Activated naive CD8-positive, alpha-beta T cell (primary cell): Measurements from ENCODE around the gene GPR108.

ENCODE experiments used
- H3K27ac Mint-ChIP-seq: one replicate; pipeline ENCODE4 v1.8.0; 2021; ENCODE audit warnings: mixed read lengths
- H3K27me3 Mint-ChIP-seq: one replicate; pipeline ENCODE4 v1.8.0; 2021; ENCODE audit warnings: mixed read lengths
- H3K36me3 Mint-ChIP-seq: one replicate; pipeline ENCODE4 v1.8.0; 2021; ENCODE audit warnings: mixed read lengths
- H3K4me1 Mint-ChIP-seq: one replicate; pipeline ENCODE4 v1.8.0; 2021; ENCODE audit warnings: low read depth, mixed read lengths
- H3K4me3 Mint-ChIP-seq: one replicate; pipeline ENCODE4 v1.8.0; 2021; ENCODE audit warnings: mild to moderate bottlenecking, mixed read lengths
- H3K9me3 Mint-ChIP-seq: one replicate; pipeline ENCODE4 v1.8.0; 2021; ENCODE audit warnings: low read depth, mixed read lengths

GPR108 gene

DNA sequence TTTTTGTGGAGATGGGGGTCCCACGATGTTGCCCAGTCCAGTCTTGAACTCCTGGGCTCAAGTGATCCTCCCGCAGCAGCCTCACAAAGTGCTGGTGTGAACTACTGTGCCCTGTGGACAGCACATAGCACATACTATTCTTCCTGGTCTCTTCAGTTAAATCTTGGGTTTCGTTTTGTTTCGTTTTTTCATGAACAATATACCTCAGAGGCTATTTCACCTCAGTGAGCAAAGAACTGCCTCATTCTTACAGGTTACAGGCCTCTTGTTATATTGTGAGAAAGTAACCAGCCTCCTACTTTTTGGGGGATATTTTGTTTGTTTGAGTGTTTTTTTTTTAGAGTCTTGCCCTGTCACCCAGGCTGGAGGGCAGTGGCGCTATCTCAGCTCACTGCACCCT lies 15.6 kb downstream of the GPR108 start:
- Mint-ChIP-seq H3K27ac (no peak overlapping the region), H3K4me3 (no peak overlapping the region), H3K36me3 (peaks cover 3% of the 10 kb centered on the region), H3K9me3 (no peaks in the 10 kb centered on the region), H3K27me3 (no peaks in the 10 kb centered on the region), H3K4me1 (peaks cover 14% of the 10 kb centered on the region)

DNA sequence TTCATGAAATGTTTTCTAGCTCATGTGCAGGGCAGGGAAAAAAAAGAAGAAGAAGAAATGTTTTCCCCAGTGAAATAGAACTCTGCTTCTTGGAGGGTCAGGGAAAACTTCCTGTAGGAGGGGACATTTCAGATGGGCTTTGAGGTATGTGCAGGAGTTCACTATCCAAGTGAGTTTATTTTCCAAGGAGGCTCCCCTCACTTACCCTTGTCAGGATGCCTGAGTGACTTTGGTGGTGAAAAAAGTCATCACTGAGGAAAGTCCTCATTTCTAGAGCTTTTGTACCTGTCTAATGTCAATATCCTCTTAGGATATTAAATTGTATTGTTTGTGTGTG lies 16.3 kb downstream of the GPR108 start:
- Mint-ChIP-seq H3K27me3 (no peaks in the 10 kb centered on the region), H3K4me1 (peaks cover 14% of the 10 kb centered on the region), H3K36me3 (peaks cover 3% of the 10 kb centered on the region), H3K27ac (no peak overlapping the region), H3K4me3 (no peak overlapping the region), H3K9me3 (no peaks in the 10 kb centered on the region)

DNA sequence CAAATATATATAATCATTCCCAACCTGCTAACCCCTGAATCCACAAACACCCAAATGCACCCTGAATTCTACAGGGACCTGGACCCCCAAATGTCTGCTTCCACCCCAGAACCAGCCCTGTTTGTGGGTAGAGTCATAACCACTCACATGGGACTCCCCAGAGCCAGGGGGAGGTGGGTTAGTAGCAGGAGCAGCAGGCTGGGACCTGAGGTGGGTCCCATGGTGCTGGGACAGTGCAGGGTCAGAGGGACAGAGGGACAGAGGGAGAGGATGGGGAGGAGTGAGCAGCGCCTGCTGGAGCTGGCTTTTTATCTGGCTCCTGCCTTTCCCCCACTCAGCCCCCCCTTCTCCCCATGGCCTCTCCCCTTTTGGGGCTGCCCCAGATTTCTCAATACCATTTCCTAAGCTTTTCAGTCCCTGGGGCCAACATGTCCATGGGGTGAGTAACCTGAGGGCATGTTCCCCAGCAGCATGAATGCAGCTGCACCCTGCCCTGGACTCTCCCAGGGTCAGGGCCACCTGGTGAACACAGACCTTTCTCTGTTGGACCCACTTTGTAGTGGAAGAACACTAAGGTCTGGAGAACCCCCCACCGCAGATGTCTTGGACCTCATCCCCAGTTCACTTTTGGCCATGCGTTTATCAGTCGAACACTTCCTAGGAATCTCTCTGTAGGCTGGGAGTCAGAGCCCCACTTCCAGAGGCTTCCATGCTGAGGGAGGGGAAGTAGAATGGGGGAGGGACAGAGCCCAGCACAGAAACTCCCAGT lies 16.8 kb downstream of the GPR108 start, which contains the start of gene C3:
Gene C3 (minus strand): TSS at position 282 of the 769 bp plus-strand sequence. CDS start 61 bp downstream, at position 221.
- Mint-ChIP-seq H3K27ac (peak within 1 kb of the TSS; percentile 19), H3K36me3 (peaks cover 3% of the 10 kb centered on the region), H3K27me3 (no peaks in the 10 kb centered on the region), H3K4me3 (no peak within 1 kb of the TSS), H3K9me3 (no peaks in the 10 kb centered on the region), H3K4me1 (peaks cover 11% of the 10 kb centered on the region)

DNA sequence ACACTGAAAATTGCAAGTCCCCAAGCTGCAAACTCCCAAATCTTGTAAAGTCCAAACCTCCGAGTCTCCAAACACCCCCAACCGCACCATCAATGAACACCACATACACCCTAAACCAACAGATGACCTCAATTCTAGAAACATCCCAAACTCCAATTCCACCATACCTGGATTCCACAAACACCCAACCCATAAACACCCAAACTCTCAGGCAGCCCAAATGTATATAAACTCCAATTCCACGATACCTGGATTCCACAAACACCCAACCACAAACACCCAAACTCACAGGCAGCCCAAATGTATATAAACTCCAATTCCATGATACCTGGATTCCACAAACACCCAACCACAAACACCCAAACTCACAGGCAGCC lies 17.4 kb downstream of the GPR108 start:
- peaks cover 7% of the 10 kb centered on the region for H3K4me1 Mint-ChIP-seq
- no peak overlapping the region for H3K27ac Mint-ChIP-seq
- H3K9me3 Mint-ChIP-seq: no peaks in the 10 kb centered on the region
- H3K36me3 Mint-ChIP-seq: peaks cover 3% of the 10 kb centered on the region
- no peak overlapping the region for H3K4me3 Mint-ChIP-seq
- H3K27me3 Mint-ChIP-seq: no peaks in the 10 kb centered on the region

DNA sequence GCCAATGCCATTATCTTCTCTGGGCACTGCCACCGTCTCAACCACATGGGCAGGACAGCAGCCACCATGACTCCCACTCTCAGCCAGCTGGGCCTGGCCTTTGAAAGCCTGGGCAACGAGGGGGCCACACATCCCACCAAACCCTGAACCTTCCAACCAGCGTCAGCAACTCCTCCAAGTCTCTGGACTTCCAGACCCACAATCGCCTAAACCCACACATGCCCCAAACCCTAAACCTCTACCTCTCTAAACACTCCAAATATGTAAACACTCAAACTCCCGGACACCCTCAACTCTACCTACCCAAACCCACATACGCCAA lies 17.9 kb downstream of the GPR108 start:
- H3K36me3 Mint-ChIP-seq: peaks cover 3% of the 10 kb centered on the region
- H3K9me3 Mint-ChIP-seq: no peaks in the 10 kb centered on the region
- no peaks in the 10 kb centered on the region for H3K27me3 Mint-ChIP-seq
- peaks cover 7% of the 10 kb centered on the region for H3K4me1 Mint-ChIP-seq
- peak overlapping the region; percentile 19 for H3K27ac Mint-ChIP-seq
- H3K4me3 Mint-ChIP-seq: no peak overlapping the region

DNA sequence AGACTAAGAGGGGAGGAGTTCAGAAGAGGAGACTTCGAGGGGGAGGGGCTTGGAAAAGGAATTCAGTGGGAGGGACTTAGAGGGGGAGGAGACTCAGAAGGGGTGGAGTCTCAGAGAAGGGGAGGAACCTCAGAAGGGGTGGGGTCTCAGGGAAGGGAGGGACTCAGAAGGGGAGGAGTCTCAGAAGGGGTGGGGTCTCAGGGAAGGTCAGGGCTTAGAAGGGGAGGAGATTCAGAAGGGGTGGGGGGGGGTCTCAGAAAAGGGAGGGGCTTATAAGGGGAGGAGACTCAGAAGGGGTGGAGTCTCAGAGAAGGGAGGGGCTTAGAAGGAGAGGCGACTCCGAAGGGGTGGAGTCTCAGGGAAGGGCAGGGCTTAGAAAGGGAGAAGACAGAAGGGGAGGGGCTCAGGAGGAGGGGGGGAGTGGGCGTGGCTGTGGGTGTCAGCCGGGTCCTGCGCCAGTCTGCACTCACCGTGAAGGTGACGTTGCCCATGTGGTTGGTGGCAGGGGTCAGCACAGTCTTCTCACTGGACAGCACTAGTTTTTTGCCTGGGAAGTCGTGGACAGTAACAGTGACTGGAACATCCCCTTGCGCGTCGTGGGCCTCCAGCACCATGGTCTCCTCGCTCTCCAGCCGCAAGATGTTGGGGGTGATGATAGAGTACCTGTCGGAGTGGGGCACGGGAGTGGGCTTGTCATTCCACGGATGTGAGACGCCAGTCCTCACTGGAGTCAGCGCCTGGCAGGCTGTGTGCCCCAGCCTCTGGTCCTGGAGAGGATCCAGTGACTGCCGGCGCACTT lies 18.4 kb downstream of the GPR108 start:
- Mint-ChIP-seq H3K27ac (no peak overlapping the region), H3K36me3 (peaks cover 3% of the 10 kb centered on the region), H3K9me3 (no peaks in the 10 kb centered on the region), H3K4me3 (no peak overlapping the region), H3K27me3 (no peaks in the 10 kb centered on the region), H3K4me1 (peaks cover 5% of the 10 kb centered on the region)

DNA sequence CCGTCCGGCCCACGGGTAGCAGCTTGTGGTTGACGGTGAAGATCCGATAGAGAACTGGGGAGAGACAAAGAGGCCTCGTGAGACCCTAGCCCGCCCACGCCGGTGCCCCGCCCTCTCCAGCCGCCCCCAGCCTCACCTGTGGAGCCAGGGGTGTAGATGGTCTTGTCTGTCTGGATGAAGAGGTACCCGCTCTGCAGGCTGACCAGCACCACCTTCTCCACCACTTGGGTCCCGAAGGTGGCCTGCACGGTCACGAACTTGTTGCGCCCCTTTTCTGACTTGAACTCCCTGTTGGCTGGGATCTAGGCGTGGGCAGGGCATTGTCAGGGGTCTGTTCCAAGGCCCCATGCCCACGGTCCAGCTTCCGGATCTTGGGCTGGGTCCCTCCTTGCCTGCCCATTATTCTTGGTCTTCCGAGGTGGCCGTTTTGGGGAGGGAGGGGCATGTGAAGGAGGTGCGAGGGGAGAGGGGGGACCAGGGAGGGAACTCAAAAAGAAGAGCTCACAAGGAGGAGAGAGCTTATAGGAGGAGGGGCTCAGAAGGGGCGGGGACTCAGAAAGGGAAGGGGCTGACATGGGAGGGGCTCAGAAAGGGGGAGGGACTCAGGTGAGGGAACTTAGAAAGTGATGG lies 19.2 kb downstream of the GPR108 start:
- Mint-ChIP-seq H3K4me3 (no peak overlapping the region), H3K4me1 (peaks cover 5% of the 10 kb centered on the region), H3K36me3 (peaks cover 3% of the 10 kb centered on the region), H3K9me3 (no peaks in the 10 kb centered on the region), H3K27ac (no peak overlapping the region), H3K27me3 (no peaks in the 10 kb centered on the region)

DNA sequence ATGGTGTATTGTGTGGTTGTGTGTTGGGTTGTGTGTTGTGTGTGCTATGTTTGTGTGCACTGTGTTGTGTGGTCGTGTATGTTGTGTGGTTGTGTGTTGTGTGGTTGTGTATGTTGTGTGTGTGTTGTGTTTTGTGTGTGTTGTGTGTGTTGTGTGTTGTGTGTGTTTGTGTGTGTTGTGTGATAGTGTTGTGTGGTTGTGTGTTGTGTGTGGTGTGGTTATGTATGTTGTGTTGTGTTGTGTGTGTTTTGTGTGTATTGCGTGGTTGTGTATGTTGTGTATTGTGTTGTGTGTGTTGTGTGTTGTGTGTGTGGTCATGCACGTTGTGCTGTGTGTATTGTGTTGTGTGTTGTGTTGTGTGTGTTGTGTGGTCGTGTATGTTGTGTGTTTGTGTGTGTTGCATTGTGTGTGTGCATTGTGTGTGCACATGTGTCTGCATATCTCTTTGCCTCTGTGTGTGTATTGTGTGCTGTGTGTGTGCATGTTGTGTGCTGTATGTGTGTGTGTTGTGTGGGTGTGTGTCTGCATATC lies 19.9 kb downstream of the GPR108 start:
- Mint-ChIP-seq H3K9me3 (no peaks in the 10 kb centered on the region), H3K27me3 (no peaks in the 10 kb centered on the region), H3K4me1 (peaks cover 5% of the 10 kb centered on the region), H3K36me3 (peaks cover 3% of the 10 kb centered on the region), H3K27ac (peak overlapping the region; percentile 10), H3K4me3 (no peak overlapping the region)

DNA sequence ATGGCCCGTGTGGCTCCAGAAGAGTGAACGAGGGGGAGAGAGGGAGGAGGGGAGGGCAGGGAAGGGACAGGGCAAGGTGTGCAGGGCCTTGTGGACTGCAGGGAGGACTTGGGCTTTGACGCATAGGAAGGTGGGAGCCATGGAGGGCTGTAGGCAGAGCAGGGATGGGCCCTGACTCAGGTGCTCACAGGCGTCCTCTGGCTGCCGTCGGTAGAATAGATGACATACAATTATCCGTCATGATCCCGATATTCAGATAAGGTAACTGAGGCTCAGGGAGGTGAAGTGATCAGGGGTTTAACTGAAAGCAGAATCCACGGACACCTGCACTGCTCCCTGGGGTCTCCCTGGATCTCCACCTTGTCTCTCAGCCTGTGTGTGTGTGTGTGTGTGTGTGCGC lies 20.3 kb downstream of the GPR108 start:
- Mint-ChIP-seq H3K4me3 (no peak overlapping the region), H3K27ac (no peak overlapping the region), H3K9me3 (no peaks in the 10 kb centered on the region), H3K27me3 (no peaks in the 10 kb centered on the region), H3K4me1 (peaks cover 5% of the 10 kb centered on the region), H3K36me3 (peaks cover 3% of the 10 kb centered on the region)

DNA sequence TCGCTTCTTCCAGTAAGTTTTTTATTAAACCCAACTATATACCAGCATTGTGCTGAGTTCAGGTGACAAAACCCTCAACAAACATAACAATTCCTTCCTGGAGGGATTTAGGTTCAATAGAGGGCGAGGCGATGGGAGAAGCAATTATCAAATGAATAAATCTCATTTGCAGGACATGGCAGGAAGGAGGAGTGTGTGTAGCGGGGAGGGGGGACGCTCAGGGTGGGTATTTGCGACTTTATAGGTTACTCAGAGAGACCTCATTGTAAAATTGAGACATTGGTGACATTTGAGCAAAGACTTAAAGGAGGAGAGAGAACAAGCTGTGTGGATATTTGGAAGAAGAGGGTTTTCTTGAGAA lies 20.8 kb downstream of the GPR108 start:
- Mint-ChIP-seq H3K9me3 (no peaks in the 10 kb centered on the region), H3K27ac (no peak overlapping the region), H3K27me3 (no peaks in the 10 kb centered on the region), H3K4me1 (peaks cover 4% of the 10 kb centered on the region), H3K4me3 (no peak overlapping the region), H3K36me3 (peaks cover 3% of the 10 kb centered on the region)

DNA sequence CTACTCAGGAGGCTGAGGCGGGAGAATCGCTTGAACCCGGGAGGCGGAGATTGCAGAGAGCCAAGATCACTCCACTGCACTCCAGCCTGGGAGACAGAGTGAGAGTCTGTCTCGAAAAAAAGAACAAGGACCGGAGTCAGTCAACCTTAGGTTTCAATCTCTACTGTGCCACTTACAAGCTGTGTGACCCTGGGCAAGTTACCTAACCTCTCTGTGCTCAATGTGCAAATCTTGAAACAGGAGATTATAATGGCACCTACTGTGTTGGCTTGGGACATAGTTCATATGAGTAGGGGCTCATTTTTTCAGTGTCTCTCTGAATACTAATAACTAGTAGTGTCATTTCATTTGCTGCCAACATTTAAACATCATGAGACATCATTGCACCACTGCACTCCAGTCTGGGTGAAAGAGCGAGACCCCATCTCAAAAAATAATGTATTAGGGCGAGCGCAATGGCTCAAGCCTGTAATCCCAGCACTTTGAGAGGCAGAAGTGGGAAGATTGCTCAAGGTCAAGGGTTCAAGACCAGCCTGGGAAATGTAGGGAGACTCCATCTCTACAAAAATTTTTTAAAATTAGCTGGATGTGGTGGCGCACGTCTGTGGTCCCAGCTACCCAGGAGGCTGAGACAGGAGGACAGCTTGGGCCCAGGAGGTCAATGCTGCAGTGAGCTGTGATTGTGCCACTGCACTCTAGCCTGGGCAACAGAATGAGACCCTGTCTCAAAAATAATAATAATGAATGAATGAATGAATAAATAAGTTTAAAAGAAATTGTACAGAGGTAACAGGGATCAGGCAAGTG lies 22.4 kb downstream of the GPR108 start:
- Mint-ChIP-seq H3K9me3 (no peaks in the 10 kb centered on the region), H3K4me1 (peaks cover 16% of the 10 kb centered on the region), H3K27me3 (peaks cover 4% of the 10 kb centered on the region), H3K4me3 (no peak overlapping the region), H3K36me3 (peaks cover 3% of the 10 kb centered on the region), H3K27ac (no peak overlapping the region)

DNA sequence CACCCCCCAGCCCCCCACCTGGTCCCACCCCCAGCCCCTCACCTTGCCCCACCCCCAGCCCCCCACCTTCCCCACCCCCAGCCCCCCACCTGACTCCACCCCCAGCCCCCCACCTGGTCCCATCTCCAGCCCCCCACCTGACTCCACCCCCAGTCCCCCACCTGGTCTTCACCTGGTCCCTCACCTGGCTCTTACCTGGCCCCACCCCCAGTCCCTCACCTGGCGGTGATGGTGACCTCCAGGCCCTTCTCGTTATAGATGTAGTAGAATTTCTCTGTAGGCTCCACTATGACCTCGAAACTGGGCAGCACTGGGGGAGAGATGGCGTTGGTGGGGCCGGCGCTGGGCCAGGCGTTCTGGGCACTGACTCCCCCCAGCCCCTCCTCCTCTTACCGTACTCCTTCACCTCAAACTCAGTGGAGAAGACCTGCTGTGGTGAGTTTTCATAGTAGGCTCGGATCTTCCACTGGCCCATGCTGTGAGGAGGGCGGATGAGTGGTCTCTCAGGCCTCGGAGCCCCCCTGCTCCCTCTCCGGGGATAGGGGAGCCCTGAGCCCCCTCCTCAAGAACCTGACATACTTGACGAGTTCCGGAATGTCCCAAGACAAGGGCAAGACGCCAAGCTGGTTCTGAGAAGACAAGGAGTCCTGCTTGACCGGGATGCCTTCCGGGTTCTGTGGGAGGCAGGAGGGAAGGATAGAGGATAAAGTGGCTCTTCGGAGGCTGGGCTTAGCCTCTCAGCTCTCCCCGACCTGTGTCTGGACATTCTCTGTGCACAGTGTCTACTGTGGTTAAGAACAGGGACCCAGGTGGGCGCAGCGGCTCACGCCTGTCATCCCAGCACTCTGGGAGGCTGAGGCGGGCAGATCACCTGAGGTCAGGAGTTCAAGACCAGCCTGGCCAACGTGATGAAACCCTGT lies 23.3 kb downstream of the GPR108 start:
- Mint-ChIP-seq H3K27ac (no peak overlapping the region), H3K9me3 (no peaks in the 10 kb centered on the region), H3K36me3 (peaks cover 3% of the 10 kb centered on the region), H3K4me1 (peaks cover 16% of the 10 kb centered on the region), H3K4me3 (no peak overlapping the region), H3K27me3 (peaks cover 7% of the 10 kb centered on the region)

DNA sequence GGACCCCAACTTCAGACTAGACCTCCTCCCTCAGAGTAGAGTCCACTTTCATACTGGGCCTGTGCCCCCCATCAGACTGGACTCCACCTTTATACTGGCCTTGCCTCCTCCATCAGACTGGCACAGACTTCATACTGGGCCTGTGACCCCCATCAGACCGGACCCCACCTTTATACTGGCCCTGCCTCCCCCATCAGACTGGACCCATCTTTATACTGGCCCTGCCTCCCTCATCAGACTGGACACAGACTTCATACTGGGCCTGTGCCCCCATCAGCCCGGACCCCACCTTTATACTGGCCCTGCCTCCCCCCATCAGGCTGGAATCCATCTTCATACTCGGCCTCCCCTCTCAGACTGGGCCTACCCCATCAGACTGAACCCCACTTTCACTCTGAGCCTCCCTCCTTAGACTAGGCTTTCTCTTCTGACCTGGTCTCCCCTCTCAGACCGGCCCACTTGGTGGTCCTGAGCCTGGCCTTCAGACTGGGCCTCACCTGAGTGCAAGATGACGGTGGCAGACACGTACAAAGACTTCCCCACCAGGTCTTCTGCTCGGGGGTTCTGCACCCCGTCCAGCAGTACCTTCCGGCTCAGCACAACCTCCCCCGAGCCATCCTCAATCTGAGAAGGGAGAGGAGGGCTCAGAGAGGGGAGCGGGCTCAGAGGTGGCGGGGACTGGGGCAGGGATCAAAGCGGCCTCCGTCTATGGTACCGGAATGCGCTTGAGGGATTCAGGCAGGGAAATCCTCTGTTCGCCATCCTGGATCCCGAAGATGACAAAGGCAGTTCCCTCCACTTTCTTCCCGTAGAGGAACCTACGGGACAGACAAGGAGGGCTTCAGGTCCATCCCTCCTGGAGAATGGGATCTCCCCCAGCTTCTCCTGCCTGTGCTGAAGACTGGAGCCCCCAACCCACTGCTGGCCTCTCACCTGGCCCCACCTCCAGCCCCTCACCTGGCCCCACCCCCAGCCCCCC lies 24.4 kb downstream of the GPR108 start:
- Mint-ChIP-seq H3K27ac (no peak overlapping the region), H3K4me1 (peaks cover 16% of the 10 kb centered on the region), H3K9me3 (no peaks in the 10 kb centered on the region), H3K27me3 (peaks cover 10% of the 10 kb centered on the region), H3K4me3 (peak overlapping the region; percentile 1), H3K36me3 (peaks cover 3% of the 10 kb centered on the region)
